HUES64 (cell line): ENCODE results near the gene XG.

Source experiments
- H3K27ac ChIP-seq: 2 replicates; pipeline ENCODE4 v1.7.0; 2013; ENCODE audit warnings: low read depth, low read length, inconsistent platforms
- H3K27me3 ChIP-seq: 2 replicates; pipeline ENCODE4 v1.6.1; 2013; ENCODE audit warnings: mild to moderate bottlenecking, low read length; ENCODE audit not compliant: insufficient read depth
- H3K36me3 ChIP-seq: 2 replicates; pipeline ENCODE4 v1.6.1; 2013; ENCODE audit warnings: mild to moderate bottlenecking, low read length; ENCODE audit not compliant: insufficient read depth
- H3K4me1 ChIP-seq: 2 replicates; pipeline ENCODE4 v1.6.1; 2013; ENCODE audit warnings: mild to moderate bottlenecking, low read length, moderate library complexity; ENCODE audit not compliant: insufficient read depth
- H3K4me3 ChIP-seq: 2 replicates; pipeline ENCODE4 v1.5.1; 2013; ENCODE audit warnings: mild to moderate bottlenecking, low read length, moderate library complexity
- H3K9ac ChIP-seq: 2 replicates; pipeline ENCODE4 v1.6.1; 2013; ENCODE audit warnings: mild to moderate bottlenecking, low read depth, low read length
- H3K9me3 ChIP-seq: 2 replicates; pipeline ENCODE4 v1.6.1; 2013; ENCODE audit warnings: low read depth, low read length; ENCODE audit not compliant: insufficient read depth
- WGBS: fragments of 150-250, 120-280 bp; methylation state at CpG from one replicate; pipeline ENCODE4 v1.1.7; 2013; ENCODE audit warnings: missing lambda C conversion rate; 5-methylcytosine and 5-hydroxymethylcytosine counted together

Gene XG

GRCh38 chrX:2823795-2824386 lies 72.1 kb downstream of the XG start:
- Histone ChIP-seq H3K9ac (no peak overlapping the region), H3K4me1 (no peaks in the 10 kb centered on the region)

GRCh38 chrX:2824886-2825285 lies 73.0 kb downstream of the XG start:
- H3K36me3 ChIP-seq, result no peaks in the 10 kb centered on the region
- H3K9me3 ChIP-seq, result no peaks in the 10 kb centered on the region
- no peaks in the 10 kb centered on the region for H3K27me3 ChIP-seq
- no peak overlapping the region for H3K27ac ChIP-seq
- H3K4me3 ChIP-seq, result no peak overlapping the region
- H3K4me1 ChIP-seq, result no peaks in the 10 kb centered on the region
- H3K9ac ChIP-seq, result no peak overlapping the region

More at GRCh38 chrX:2823795-2824386, 72.1 kb downstream of the XG start:
- H3K9me3 ChIP-seq, result no peaks in the 10 kb centered on the region
- H3K4me3 ChIP-seq, result no peak overlapping the region
- no peaks in the 10 kb centered on the region for H3K36me3 ChIP-seq
- H3K27me3 ChIP-seq, result no peaks in the 10 kb centered on the region
- WGBS, result 72% methylated on average over 13 of the region's 13 CpGs
- H3K27ac ChIP-seq, result no peak overlapping the region

- Histone ChIP-seq H3K9me3 (no peaks in the 10 kb centered on the region), H3K4me3 (peak within 1 kb of the TSS; percentile 55), H3K9ac (peak within 1 kb of the TSS; percentile 61; the same call in 1 of the 2 replicates), H3K36me3 (0 out of 2 replicates have a peak, but pooled peaks cover 6% of the 10 kb centered on the region), H3K27ac (peak within 1 kb of the TSS; percentile 6; the same call in 1 of the 2 replicates), H3K4me1 (no peaks in the 10 kb centered on the region), H3K27me3 (no peaks in the 10 kb centered on the region)
- WGBS, result 16% methylated on average over 49 of the region's 56 CpGs
Measured at GRCh38 chrX:2828344-2828958, 76.6 kb downstream of the XG start, which contains the start of gene GYG2. TSS of gene GYG2 (plus strand) at chrX:2828930. CDS start at chrX:2830189, 1,259 bp downstream.

- no peak overlapping the region for H3K9ac ChIP-seq
- H3K4me1 ChIP-seq, result no peaks in the 10 kb centered on the region
- 0 out of 2 replicates have a peak, but pooled peaks cover 6% of the 10 kb centered on the region for H3K36me3 ChIP-seq
- H3K4me3 ChIP-seq, result peak overlapping the region; percentile 55
- no peaks in the 10 kb centered on the region for H3K9me3 ChIP-seq
- no peak overlapping the region for H3K27ac ChIP-seq
- WGBS, result under 1% methylated on average over 44 of the region's 44 CpGs
- no peaks in the 10 kb centered on the region for H3K27me3 ChIP-seq
Measured at GRCh38 chrX:2828959-2829411, 77.1 kb downstream of the XG start.

- H3K27me3 ChIP-seq, result no peaks in the 10 kb centered on the region
- H3K36me3 ChIP-seq, result 0 out of 2 replicates have a peak, but pooled peaks cover 6% of the 10 kb centered on the region
- WGBS, result 11% methylated on average over 62 of the region's 62 CpGs
- peak overlapping the region; percentile 55 for H3K4me3 ChIP-seq
- H3K27ac ChIP-seq, result no peak overlapping the region
- no peaks in the 10 kb centered on the region for H3K4me1 ChIP-seq
- no peak overlapping the region for H3K9ac ChIP-seq
- no peaks in the 10 kb centered on the region for H3K9me3 ChIP-seq
Measured at GRCh38 chrX:2829469-2830246, 77.8 kb downstream of the XG start.

- no peak overlapping the region for H3K4me3 ChIP-seq
- no peaks in the 10 kb centered on the region for H3K9me3 ChIP-seq
- 91% methylated on average over 14 of the region's 14 CpGs for WGBS
Measured at GRCh38 chrX:2831471-2832228, 79.8 kb downstream of the XG start.

GRCh38 chrX:2837961-2838360 lies 86.1 kb downstream of the XG start:
- Histone ChIP-seq H3K4me3 (no peak overlapping the region), H3K27me3 (no peaks in the 10 kb centered on the region), H3K36me3 (peaks cover 15% of the 10 kb centered on the region), H3K27ac (no peak overlapping the region), H3K9me3 (no peaks in the 10 kb centered on the region), H3K4me1 (no peaks in the 10 kb centered on the region), H3K9ac (no peak overlapping the region)
- WGBS, result 100% methylated on average over 2 of the region's 2 CpGs

More at GRCh38 chrX:2831471-2832228, 79.8 kb downstream of the XG start:
- Histone ChIP-seq H3K27me3 (no peaks in the 10 kb centered on the region), H3K27ac (no peak overlapping the region), H3K36me3 (peaks cover 7% of the 10 kb centered on the region; the same call in 1 of the 2 replicates), H3K9ac (no peak overlapping the region), H3K4me1 (no peaks in the 10 kb centered on the region)

- H3K4me3 ChIP-seq, result no peak overlapping the region
- WGBS, result 97% methylated on average over 1 of the region's 1 CpG
- no peaks in the 10 kb centered on the region for H3K9me3 ChIP-seq
- H3K27me3 ChIP-seq, result no peaks in the 10 kb centered on the region
- H3K4me1 ChIP-seq, result no peaks in the 10 kb centered on the region
- peaks cover 24% of the 10 kb centered on the region for H3K36me3 ChIP-seq
- no peak overlapping the region for H3K27ac ChIP-seq
- no peak overlapping the region for H3K9ac ChIP-seq
Measured at GRCh38 chrX:2840961-2841360, 89.1 kb downstream of the XG start.

GRCh38 chrX:2841537-2841936 lies 89.7 kb downstream of the XG start:
- Histone ChIP-seq H3K4me3 (no peak overlapping the region), H3K27ac (no peak overlapping the region), H3K9me3 (no peaks in the 10 kb centered on the region), H3K9ac (no peak overlapping the region), H3K27me3 (no peaks in the 10 kb centered on the region), H3K4me1 (no peaks in the 10 kb centered on the region), H3K36me3 (peaks cover 24% of the 10 kb centered on the region)
- whole genome bisulfite sequencing, result 91% methylated on average over 8 of the region's 9 CpGs

- no peak overlapping the region for H3K4me3 ChIP-seq
- no peak overlapping the region for H3K9ac ChIP-seq
- H3K27ac ChIP-seq, result no peak overlapping the region
- peaks cover 10% of the 10 kb centered on the region; the same call in 1 of the 2 replicates for H3K4me1 ChIP-seq
- peaks cover 8% of the 10 kb centered on the region for H3K36me3 ChIP-seq
- H3K9me3 ChIP-seq, result no peaks in the 10 kb centered on the region
- H3K27me3 ChIP-seq, result no peaks in the 10 kb centered on the region
Measured at GRCh38 chrX:2846992-2847391, 95.2 kb downstream of the XG start.
